Fibroblast of the aortic adventitia (primary cell): Measurements from ENCODE around the gene GFOD1. TPM values are rescaled to one million over a fixed set of nuclear protein-coding genes. Genes with fewer than 3 reads are reported as not detected.

Experiments
- DNase-seq: peaks from one replicate; pipeline ENCODE4 v3.0.0-alpha.2; 2010; ENCODE audit warnings: low read depth
- H3K4me3 ChIP-seq: 2 replicates; pipeline ENCODE4 v1.5.1; 2011; ENCODE audit warnings: low read depth, mild to moderate bottlenecking, control low read depth, low read length, moderate library complexity
- total RNA-seq: library from RNA; depleted of rRNA; stranded (reverse); fragments of >200 nt; gene quantifications from 2 replicates; pipeline ENCODE4 v1.2.3, GENCODE V29; 2012; ENCODE audit warnings: low replicate concordance
- TF ChIP-seq, protein P1 (sequence below): IDR thresholded peaks from 2 replicates; pipeline ENCODE4 v1.5.1; 2011; ENCODE audit warnings: mild to moderate bottlenecking, low read length, control low read depth, inconsistent platforms; ENCODE audit not compliant: insufficient read depth

GFOD1 gene
- total RNA-seq, 1 donor = 2.6 TPM

DNA sequence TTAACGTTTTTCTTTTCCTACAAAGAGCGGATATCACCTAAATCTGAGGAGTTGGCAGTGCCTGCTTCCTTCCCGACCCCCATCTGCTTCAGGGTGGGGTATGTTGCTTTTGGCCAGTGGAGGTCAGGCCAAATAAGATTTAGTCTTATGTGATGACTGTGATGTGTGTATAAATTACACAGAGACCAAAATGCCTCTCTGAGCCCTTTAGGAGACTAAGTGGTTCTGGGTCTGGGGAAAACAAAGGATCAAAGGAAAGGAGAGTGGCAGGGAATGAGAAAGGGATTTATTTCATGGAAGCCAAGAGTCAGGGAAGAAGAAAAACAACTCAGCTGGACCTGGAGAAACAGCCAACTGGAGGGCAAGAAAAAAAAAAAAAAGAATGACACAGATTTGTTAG is 120.0 kb downstream of the GFOD1 start:
- TF ChIP-seq, protein P1, sequence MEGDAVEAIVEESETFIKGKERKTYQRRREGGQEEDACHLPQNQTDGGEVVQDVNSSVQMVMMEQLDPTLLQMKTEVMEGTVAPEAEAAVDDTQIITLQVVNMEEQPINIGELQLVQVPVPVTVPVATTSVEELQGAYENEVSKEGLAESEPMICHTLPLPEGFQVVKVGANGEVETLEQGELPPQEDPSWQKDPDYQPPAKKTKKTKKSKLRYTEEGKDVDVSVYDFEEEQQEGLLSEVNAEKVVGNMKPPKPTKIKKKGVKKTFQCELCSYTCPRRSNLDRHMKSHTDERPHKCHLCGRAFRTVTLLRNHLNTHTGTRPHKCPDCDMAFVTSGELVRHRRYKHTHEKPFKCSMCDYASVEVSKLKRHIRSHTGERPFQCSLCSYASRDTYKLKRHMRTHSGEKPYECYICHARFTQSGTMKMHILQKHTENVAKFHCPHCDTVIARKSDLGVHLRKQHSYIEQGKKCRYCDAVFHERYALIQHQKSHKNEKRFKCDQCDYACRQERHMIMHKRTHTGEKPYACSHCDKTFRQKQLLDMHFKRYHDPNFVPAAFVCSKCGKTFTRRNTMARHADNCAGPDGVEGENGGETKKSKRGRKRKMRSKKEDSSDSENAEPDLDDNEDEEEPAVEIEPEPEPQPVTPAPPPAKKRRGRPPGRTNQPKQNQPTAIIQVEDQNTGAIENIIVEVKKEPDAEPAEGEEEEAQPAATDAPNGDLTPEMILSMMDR = no peak
- H3K4me3 ChIP-seq = no peak overlapping the region
- DNase-seq = peak; percentile 23

DNA sequence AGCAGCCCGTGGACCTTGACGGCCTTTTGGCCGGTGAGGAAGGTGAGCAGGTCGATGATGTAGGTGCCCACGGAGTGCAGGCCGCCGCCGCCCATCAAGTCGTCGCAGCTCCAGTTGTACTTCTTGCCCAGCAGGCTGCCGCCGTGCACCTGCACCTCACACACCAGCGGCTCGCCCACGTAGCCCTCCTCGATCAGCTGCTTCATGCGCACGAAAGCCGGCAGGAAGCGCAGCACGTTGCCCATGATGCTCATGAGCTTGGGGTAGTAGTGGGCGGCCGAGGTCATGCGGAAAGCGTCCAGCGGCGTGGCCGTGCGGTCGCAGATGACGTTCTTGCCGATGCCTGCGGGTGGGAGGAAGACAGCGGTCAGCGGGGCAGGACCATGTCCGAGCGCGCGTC is 122.1 kb downstream of the GFOD1 start:
- TF ChIP-seq, protein P1 = no peak
- DNase-seq = no peak
- no peak overlapping the region for H3K4me3 ChIP-seq

DNA sequence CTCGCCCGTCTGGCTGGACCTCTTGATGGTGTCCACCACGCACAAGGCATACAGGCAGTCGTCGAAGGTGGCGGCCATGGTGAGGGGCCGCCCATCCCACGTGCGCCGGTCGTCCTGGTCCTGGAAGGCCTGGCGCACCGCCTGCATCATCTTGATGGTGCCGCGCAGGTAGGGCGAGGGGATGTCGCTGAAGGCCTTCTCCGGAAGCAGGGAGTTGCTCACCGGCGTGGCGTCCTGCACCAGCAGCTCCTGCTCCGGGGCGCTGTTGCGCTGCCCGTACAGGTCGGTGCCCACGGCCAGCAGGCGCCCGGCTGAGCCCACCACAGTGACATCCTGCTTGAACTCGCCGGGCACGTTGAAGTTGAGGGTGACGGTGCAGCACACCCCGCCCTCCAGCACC is 122.6 kb downstream of the GFOD1 start:
- TF ChIP-seq, protein P1 = no peak
- no peak overlapping the region for H3K4me3 ChIP-seq
- DNase-seq = no peak

DNA sequence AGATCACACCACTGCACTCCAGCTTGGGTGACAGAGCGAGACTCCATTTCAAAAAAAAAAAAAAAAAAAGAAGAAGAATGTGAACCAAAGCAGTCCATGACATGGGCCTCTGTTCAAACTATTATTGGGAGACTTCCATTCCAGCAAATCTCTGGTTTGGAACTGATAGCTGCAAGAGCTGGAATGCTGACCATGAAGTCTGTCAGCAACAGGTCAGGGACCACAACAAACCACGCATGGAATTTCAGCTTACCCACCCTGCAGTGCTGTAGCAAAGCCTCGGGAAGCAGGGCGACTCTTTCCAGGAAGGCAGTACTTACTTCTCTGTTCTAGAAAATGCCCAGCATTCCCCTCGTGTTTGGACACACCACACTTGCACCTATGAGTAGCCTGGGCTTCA is 125.0 kb downstream of the GFOD1 start:
- peak; percentile 84 for DNase-seq

DNA sequence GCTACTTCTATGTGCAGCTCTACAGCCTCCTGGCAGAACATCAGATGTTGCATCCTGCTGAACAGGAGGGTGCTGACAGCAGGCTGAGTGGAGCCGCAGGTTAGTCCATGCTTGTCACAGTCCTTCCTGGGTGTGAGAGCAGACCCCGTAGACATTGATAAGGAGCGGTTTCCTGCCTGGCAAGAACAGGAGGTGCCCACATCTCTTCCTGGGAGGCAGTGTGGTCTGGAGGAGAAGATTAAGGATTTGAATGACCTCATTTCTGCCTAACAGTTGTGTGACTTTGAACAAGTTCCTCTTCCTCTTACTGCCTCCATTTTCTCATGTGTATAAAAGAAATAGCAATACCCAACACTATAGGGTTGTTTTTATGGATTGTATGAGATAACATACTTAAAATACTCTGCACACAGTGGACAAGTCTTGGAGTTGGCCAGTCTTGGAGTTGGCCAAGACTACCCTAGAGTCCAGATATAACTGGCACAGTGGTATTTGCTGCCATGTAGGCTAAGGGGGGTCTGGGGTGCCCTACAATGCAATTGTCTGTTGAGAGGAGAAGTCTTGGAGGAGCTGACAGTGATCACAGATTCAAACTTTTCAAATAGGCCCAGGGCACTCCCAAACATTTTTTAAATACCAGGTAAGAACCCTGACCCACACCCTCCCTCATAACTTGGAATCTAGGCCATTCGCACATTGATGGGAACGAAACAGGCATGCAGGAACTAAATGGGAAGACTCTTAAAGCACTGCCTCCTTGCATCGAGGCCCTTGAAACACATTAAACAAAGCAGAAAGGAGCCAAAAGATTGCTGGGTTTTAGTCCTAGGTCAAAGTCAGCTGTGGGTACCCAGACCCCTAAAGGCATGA is 126.5 kb downstream of the GFOD1 start:
- DNase-seq = peak; percentile 32
- no peak overlapping the region for H3K4me3 ChIP-seq
- TF ChIP-seq, protein P1 = no peak

More for the DNA sequence above, 125.0 kb downstream of the GFOD1 start:
- no peak overlapping the region for H3K4me3 ChIP-seq
- TF ChIP-seq, protein P1 = no peak

DNA sequence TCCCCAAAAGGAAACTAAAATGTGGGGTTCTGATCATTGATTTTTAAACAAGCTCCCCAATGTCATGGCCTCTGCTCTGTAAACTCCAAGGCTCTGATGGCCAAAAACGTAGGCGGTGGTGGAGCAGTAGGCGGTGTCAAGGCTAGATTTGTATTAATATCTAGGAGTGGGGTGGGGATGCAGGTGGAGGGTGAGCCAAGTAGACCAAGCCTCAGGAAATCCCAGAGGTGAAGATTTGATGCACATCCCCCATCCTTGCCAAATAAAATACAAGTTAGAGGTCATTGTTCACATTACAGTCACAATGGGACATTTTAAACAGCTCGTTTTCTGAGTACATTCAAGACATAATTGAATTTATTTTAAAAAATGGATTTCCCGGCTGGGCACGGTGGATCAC is 128.1 kb downstream of the GFOD1 start:
- TF ChIP-seq, protein P1 = no peak

DNA sequence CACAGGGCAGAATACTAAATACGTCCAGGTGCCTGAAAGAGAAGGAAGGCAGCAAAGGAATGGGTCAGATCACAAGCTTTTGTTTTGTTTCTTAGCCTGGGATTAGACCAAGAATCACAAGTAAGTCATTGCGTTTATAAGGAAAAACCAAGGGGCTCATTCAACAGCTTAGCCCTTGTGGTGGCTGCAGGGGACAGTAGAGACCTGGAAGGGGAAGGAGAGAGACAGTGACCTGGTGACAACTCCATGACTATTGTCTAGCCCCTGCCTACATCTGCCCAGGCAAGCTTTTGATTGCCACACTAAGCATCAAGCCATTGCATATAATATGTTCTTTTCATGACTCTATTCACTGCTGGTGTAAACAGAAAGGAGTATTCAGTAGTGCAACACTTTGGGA is 128.9 kb downstream of the GFOD1 start:
- no peak for DNase-seq
- TF ChIP-seq, protein P1 = no peak
- H3K4me3 ChIP-seq = no peak overlapping the region

More for the DNA sequence above, 128.1 kb downstream of the GFOD1 start:
- no peak overlapping the region for H3K4me3 ChIP-seq
- no peak for DNase-seq
